ENCODE data around the gene WDR46.
A peak's percentile ranks its signal among the peaks of the same experiment; 100 is the strongest.

DNA sequence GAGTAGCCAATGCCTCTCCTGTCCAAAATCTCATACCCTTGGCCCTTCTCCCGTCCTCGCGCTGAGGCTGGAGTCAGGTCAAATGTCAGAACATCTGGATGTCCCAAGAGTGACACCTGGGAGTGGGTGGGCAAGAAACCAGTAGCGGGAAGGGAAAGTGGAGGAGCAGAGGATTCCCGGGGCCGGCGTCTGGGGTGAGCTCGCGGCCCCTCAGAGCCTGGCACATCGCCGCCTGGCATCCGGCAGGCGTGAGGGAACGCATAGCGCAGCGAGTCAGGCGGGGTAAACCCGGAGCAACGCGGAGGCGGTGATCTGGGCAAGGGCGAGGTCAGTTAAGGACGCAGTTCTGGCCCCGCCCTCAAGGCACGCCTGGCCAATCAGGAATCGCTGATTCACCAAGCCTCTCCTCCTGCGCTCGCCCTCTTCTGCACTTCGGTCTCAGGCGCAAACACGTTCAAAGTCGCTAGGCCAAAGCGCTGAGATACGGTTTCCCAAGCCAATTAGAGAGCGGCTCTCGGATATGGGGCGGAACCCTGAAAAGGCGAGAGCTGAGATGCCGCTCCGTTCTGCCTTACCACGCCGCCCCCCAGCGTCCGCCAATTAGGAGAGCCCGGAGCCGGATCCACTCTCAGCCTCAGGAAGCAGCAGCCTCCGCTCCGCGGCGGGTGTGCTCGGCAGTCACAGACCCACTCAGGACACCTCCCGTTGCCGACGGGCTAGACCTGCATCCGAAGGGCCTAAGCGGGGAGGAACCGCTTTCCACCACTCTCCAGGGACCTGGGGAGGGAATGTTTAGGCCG is 39.9 kb downstream of the WDR46 start:
- TF ChIP-seq CHD4 (IDR thresholded peaks at IDR 0.05; ENCODE audit: borderline replicate concordance): no peak
- TF ChIP-seq, protein P1, sequence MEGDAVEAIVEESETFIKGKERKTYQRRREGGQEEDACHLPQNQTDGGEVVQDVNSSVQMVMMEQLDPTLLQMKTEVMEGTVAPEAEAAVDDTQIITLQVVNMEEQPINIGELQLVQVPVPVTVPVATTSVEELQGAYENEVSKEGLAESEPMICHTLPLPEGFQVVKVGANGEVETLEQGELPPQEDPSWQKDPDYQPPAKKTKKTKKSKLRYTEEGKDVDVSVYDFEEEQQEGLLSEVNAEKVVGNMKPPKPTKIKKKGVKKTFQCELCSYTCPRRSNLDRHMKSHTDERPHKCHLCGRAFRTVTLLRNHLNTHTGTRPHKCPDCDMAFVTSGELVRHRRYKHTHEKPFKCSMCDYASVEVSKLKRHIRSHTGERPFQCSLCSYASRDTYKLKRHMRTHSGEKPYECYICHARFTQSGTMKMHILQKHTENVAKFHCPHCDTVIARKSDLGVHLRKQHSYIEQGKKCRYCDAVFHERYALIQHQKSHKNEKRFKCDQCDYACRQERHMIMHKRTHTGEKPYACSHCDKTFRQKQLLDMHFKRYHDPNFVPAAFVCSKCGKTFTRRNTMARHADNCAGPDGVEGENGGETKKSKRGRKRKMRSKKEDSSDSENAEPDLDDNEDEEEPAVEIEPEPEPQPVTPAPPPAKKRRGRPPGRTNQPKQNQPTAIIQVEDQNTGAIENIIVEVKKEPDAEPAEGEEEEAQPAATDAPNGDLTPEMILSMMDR (IDR thresholded peaks at IDR 0.05): no peak
- peak; percentile 53 to 68; a peak in 4 of 5 replicates for TF ChIP-seq JUN (IDR thresholded peaks at IDR 0.05)
- no peak for TF ChIP-seq EP300 (IDR thresholded peaks at IDR 0.05)
- TF ChIP-seq MYC (IDR thresholded peaks at IDR 0.05; ENCODE audit: borderline replicate concordance, low read length): no peak
- TF ChIP-seq RAD21 (conservative IDR thresholded peaks at IDR 0.05 in 1 of 2, IDR thresholded peaks at IDR 0.05 in 1 of 2): no peak
- peak; percentile 79 for TF ChIP-seq POLR2A (IDR thresholded peaks at IDR 0.05; ENCODE audit: low read length)
- TF ChIP-seq, protein P2, sequence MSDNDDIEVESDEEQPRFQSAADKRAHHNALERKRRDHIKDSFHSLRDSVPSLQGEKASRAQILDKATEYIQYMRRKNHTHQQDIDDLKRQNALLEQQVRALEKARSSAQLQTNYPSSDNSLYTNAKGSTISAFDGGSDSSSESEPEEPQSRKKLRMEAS (IDR thresholded peaks at IDR 0.05): no peak
- TF ChIP-seq CEBPB (IDR thresholded peaks at IDR 0.05): no peak

Data from A549 (cell line).